RWPE2 (cell line): ENCODE measurements around the gene MTNR1B.
A peak's percentile ranks its signal among the peaks of the same experiment; 100 is the strongest.

Experiments used
- ATAC-seq: fragments of 200-7000 bp; cut with Tn5 transposase; 3 replicates; pipeline ENCODE4 v1.9.1; 2021; ENCODE audit warnings: low read depth
- DNase-seq: peaks from one replicate; pipeline ENCODE4 v3.0.0-alpha.2; 2020; ENCODE audit warnings: low spot score
- H3K27ac ChIP-seq: fragments of 450-650 bp; 2 replicates; pipeline ENCODE4 v1.5.1; 2017; ENCODE audit warnings: mild to moderate bottlenecking; ENCODE audit not compliant: poor library complexity, severe bottlenecking
- H3K27me3 ChIP-seq: fragments of 250-450 bp; sonication (Bioruptor Pico); 2 replicates; pipeline ENCODE4 v1.5.1; 2021; ENCODE audit warnings: mild to moderate bottlenecking, moderate library complexity; ENCODE audit not compliant: insufficient read depth, poor library complexity, severe bottlenecking
- H3K36me3 ChIP-seq: fragments of 250-450 bp; sonication (Bioruptor Pico); 2 replicates; pipeline ENCODE4 v1.5.1; 2020; ENCODE audit warnings: low read depth, mild to moderate bottlenecking, moderate library complexity
- H3K4me1 ChIP-seq: fragments of 250-450 bp; sonication (Bioruptor Pico); 2 replicates; pipeline ENCODE4 v1.5.1; 2021; ENCODE audit warnings: mild to moderate bottlenecking, moderate library complexity; ENCODE audit not compliant: insufficient read depth, poor library complexity, severe bottlenecking
- H3K4me3 ChIP-seq: fragments of 250-450 bp; sonication (Bioruptor Pico); 2 replicates; pipeline ENCODE4 v1.5.1; 2021; ENCODE audit warnings: mild to moderate bottlenecking, moderate library complexity; ENCODE audit not compliant: severe bottlenecking
- H3K9me3 ChIP-seq: fragments of 250-450 bp; sonication (Bioruptor Pico); 2 replicates; pipeline ENCODE4 v1.5.1; 2021; ENCODE audit warnings: mild to moderate bottlenecking, moderate library complexity; ENCODE audit not compliant: severe bottlenecking
- CTCF ChIP-seq: fragments of 450-650 bp; IDR thresholded peaks from one replicate; pipeline ENCODE4 v1.5.1; 2017; ENCODE audit warnings: mild to moderate bottlenecking, moderate library complexity; ENCODE audit not compliant: poor library complexity, severe bottlenecking

Gene MTNR1B

DNA sequence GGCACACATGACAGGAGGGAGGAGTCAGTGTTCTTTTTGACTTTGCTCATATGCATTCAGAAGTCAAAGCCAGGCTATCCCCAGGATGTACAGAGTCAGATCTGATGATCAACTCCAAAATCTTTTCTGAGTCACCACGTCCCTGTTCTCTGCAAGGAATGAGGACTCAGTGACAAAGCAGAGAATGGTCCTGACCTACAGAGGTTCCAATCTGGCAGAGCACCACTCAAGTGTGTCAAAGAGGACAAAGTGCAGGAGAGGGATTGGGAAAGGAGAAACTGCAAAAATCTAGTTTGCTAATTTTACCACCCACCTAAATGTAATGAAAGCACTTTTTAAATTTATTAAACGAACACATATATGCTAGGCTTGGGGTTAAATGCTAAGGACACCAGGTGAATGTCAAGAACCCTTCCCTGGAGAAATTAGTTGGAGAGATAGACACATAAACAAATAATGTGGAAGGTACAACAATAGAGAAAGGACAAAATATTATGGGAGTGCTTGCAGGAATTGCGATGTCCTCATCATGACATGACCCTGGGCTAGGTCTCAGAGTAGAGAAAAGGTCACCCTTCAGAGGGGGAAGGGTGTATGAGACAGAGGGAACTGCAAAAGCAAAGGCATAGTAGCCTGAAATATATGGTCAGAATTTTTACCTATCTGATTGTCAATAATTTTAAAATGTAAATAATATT, 56.3 kb downstream of the MTNR1B start:
- H3K9me3 ChIP-seq = no peaks in the 10 kb centered on the region
- H3K4me3 ChIP-seq = no peak overlapping the region
- no peaks in the 10 kb centered on the region for H3K36me3 ChIP-seq
- H3K27me3 ChIP-seq = no peaks in the 10 kb centered on the region
- ATAC-seq = no peak
- DNase-seq = no peak
- no peak for TF ChIP-seq CTCF
- H3K4me1 ChIP-seq = peaks cover 10% of the 10 kb centered on the region
- H3K27ac ChIP-seq = no peak overlapping the region

DNA sequence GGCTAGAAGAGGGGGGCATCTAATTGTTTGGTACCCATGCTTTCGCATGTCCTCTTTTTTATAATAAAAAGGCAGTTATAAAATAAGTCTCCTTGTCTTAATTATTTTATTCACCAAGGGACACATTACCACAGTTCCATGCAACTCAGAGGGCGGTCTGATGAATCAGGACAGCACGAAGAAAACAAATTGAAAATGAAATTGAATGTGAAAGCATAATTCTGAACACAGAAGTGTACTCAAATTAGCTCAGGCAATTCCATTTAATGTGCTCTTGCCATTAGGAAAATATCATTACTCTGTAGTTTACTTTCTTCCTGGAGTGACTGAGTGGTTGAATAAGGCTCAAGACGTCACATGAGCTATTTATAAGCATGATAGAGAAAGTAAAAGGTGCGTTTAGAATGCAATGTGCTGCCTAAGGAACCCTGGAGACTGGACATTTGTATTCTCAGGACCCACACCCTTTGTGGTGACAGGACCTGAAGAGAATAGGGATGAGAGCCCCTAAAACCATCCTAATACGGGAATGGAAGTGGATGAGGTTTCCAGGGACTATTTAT, 59.6 kb downstream of the MTNR1B start:
- DNase-seq (no peak), ATAC-seq (no peak)
- no peak overlapping the region for H3K4me3 ChIP-seq
- H3K27me3 ChIP-seq = no peaks in the 10 kb centered on the region
- H3K4me1 ChIP-seq = peaks cover 21% of the 10 kb centered on the region
- H3K36me3 ChIP-seq = no peaks in the 10 kb centered on the region
- TF ChIP-seq CTCF = no peak
- H3K9me3 ChIP-seq = no peaks in the 10 kb centered on the region
- no peak overlapping the region for H3K27ac ChIP-seq

GRCh38 chr11:93031386-93031785, 61.9 kb downstream of the MTNR1B start:
- ATAC-seq (peak; percentile 82), DNase-seq (no peak)
- Histone ChIP-seq H3K36me3 (no peaks in the 10 kb centered on the region), H3K27me3 (no peaks in the 10 kb centered on the region), H3K9me3 (no peaks in the 10 kb centered on the region), H3K27ac (no peak overlapping the region), H3K4me3 (no peak overlapping the region), H3K4me1 (peaks cover 21% of the 10 kb centered on the region)
- TF ChIP-seq CTCF = no peak
